ENCODE data around the gene TRAF3IP1. TPM values are rescaled to one million over a fixed set of nuclear protein-coding genes. Genes with fewer than 3 reads are reported as not detected.
"Not testable (repeated sequence)": the region's sequence is repeated elsewhere in the genome, so short reads cannot be mapped to it uniquely, and the experiment has no call there.

Gene TRAF3IP1
- total RNA-seq, 1 experiment from 2014 or later, result 8.2 TPM

DNA sequence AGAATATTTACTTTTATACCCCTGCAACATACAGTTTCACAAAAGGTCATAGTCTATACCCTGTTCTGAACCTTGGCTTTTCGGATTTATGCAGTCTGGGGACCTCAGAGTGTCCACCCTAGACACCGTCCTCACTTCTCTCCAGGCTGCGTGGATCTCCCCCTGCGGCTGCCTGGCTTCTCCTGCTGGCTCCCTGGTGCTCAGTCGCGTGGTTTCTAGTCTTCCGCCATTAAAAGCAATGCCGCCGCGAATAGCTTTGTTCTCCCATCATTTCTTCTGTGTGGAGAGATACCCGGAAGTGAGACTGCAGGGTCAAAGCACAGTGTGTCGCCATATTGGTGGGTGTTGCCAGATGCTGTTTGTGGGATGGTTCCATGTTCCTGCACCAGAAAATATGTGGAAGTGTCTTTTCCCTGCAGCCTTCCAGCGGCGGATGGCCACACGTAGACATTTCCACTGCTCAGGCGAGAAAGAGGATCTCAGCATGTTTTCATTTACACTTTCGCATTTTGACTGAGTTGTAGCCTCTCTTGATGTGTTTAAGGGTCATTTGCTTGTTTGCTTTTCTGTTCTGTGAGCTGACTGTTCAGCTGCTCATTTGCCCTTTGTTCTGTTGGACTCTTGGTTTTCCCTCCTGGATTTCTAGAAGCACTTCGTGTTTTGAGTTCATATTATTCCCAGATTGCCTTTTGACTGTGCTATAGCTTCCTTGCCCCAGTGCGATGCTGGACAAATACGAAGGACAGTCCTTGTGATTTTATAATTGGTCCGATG is 83.5 kb downstream of the TRAF3IP1 start:
- ChIA-PET CTCF (no interaction called here), POLR2A (ENCODE audit: unreplicated experiment) (no interaction called here)
- ATAC-seq (no peak), DNase-seq (no peak)
- no peaks in the 10 kb centered on the region for H3F3A ChIP-seq (ENCODE audit: low read length, unreplicated experiment)
- BruUV-seq (replicated peaks), result no TSS peak
- H3K9me2 ChIP-seq (replicated peaks; ENCODE audit: low read length), result no peaks in the 10 kb centered on the region
- no peak overlapping the region for H3K4me3 ChIP-seq (ENCODE audit: low read length)
- no peak overlapping the region for H3K4me2 ChIP-seq (ENCODE audit: low read length)
- H3K79me2 ChIP-seq (ENCODE audit: low read length), result no peaks in the 10 kb centered on the region
- no peak overlapping the region for H3K9ac ChIP-seq (ENCODE audit: low read length)
- H3K9me3 ChIP-seq (ENCODE audit: low read length), result no peaks in the 10 kb centered on the region
- H3K4me1 ChIP-seq (ENCODE audit: insufficient read depth, low read length), result no peaks in the 10 kb centered on the region
- no peaks in the 10 kb centered on the region for H4K20me1 ChIP-seq (ENCODE audit: low read length)
- TF ChIP-seq EZH2phosphoT487 (IDR thresholded peaks at IDR 0.05; ENCODE audit: borderline replicate concordance, low read length) (no peak), EZH2 (IDR thresholded peaks at IDR 0.05; ENCODE audit: low read length, unreplicated experiment) (no peak)
- TF ChIP-seq, protein P1, sequence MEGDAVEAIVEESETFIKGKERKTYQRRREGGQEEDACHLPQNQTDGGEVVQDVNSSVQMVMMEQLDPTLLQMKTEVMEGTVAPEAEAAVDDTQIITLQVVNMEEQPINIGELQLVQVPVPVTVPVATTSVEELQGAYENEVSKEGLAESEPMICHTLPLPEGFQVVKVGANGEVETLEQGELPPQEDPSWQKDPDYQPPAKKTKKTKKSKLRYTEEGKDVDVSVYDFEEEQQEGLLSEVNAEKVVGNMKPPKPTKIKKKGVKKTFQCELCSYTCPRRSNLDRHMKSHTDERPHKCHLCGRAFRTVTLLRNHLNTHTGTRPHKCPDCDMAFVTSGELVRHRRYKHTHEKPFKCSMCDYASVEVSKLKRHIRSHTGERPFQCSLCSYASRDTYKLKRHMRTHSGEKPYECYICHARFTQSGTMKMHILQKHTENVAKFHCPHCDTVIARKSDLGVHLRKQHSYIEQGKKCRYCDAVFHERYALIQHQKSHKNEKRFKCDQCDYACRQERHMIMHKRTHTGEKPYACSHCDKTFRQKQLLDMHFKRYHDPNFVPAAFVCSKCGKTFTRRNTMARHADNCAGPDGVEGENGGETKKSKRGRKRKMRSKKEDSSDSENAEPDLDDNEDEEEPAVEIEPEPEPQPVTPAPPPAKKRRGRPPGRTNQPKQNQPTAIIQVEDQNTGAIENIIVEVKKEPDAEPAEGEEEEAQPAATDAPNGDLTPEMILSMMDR (conservative IDR thresholded peaks at IDR 0.05; ENCODE audit: low read depth, low read length), result no peak
- intact Hi-C loops (cut with micrococcal nuclease), result no loop called here
- H3K36me3 ChIP-seq (ENCODE audit: low read depth, low read length), result no peaks in the 10 kb centered on the region
- H3K27me3 ChIP-seq (ENCODE audit: low read length), result no peaks in the 10 kb centered on the region
- no peak overlapping the region for H3K27ac ChIP-seq (ENCODE audit: low read length)
- H2AFZ ChIP-seq (ENCODE audit: low read length), result no peak overlapping the region

DNA sequence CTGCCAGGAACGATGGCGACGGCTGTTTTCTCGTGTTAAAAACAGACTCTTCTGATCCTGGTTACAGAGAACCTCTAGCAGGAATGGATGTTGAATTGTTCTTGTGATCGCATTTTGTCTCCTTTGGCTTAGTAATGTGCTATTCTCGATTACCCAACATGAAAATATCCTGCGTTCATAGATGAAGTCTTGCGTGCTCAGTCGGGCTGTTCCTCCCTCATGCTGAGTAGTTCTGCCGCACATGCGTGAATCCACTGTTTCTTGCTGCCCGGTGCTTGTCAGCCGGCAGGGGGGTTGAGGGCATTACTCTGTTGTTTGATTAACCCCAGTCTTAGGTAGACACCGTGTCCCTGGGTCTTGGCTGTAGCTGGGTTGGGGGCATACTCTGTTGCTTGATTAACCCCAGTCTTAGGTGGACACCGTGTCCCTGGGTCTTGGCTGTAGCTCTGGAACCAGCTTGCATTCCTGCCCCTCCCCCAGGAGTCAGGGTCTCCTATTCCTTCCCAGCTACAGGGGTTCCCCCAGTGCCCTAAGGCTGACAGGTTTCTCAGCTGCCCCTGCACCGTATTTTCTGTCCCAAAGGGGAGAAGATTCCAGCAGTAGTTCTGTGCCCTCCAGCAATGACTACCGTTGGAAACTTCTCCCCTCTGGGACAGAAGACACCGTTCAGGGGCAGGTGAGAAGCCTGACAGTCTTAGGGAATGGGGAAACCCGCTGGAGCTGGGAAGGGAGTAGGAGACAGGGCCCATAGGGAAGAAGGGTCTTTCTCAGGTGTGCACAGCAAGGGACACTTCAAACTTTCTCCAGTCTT is 84.3 kb downstream of the TRAF3IP1 start:
- Histone ChIP-seq H3F3A (ENCODE audit: low read length, unreplicated experiment) (no peaks in the 10 kb centered on the region), H3K36me3 (ENCODE audit: low read depth, low read length) (no peaks in the 10 kb centered on the region), H3K4me3 (ENCODE audit: low read length) (no peak overlapping the region), H3K9me2 (replicated peaks; ENCODE audit: low read length) (no peaks in the 10 kb centered on the region), H3K27me3 (ENCODE audit: low read length) (no peaks in the 10 kb centered on the region), H3K27ac (ENCODE audit: low read length) (no peak overlapping the region), H2AFZ (ENCODE audit: low read length) (no peak overlapping the region), H3K4me1 (ENCODE audit: insufficient read depth, low read length) (no peaks in the 10 kb centered on the region), H3K4me2 (ENCODE audit: low read length) (no peak overlapping the region), H4K20me1 (ENCODE audit: low read length) (no peaks in the 10 kb centered on the region), H3K9ac (ENCODE audit: low read length) (no peak overlapping the region), H3K79me2 (ENCODE audit: low read length) (no peaks in the 10 kb centered on the region), H3K9me3 (ENCODE audit: low read length) (no peaks in the 10 kb centered on the region)
- no peak for DNase-seq
- ChIA-PET CTCF (no interaction called here), POLR2A (ENCODE audit: unreplicated experiment) (no interaction called here)
- no TSS peak for BruUV-seq (replicated peaks)
- TF ChIP-seq EZH2 (IDR thresholded peaks at IDR 0.05; ENCODE audit: low read length, unreplicated experiment), result no peak
- TF ChIP-seq EZH2phosphoT487 (IDR thresholded peaks at IDR 0.05; ENCODE audit: borderline replicate concordance, low read length), result no peak
- TF ChIP-seq, protein P1 (conservative IDR thresholded peaks at IDR 0.05; ENCODE audit: low read depth, low read length), result no peak
- intact Hi-C loops (cut with micrococcal nuclease), result no loop called here
- ATAC-seq, result no peak

DNA sequence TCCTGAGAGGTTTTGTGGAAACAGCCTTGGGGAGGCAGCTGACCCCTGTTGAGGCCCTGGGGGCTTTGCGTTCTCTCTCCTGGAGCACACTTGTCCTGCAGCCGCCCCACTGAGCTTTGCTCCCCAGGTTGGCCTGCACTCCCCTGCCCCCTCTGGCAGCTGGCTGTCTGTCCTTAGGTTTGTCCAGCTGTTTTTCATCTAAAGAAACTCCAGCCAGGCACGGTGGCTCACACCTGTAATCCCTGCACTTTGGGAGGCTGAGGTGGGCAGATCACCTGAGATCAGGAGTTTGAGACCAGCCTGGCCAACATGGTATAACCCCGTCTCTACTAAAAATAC is 84.9 kb downstream of the TRAF3IP1 start:
- H3K27me3 ChIP-seq (ENCODE audit: low read length); CTCF ChIA-PET; H3K36me3 ChIP-seq (ENCODE audit: low read depth, low read length); POLR2A ChIA-PET (ENCODE audit: unreplicated experiment); H3K79me2 ChIP-seq (ENCODE audit: low read length); DNase-seq; H3K9me3 ChIP-seq (ENCODE audit: low read length); H3K4me3 ChIP-seq (ENCODE audit: low read length); H3K9ac ChIP-seq (ENCODE audit: low read length); H2AFZ ChIP-seq (ENCODE audit: low read length); BruUV-seq (replicated peaks); H3K27ac ChIP-seq (ENCODE audit: low read length); H3F3A ChIP-seq (ENCODE audit: low read length, unreplicated experiment); H3K4me1 ChIP-seq (ENCODE audit: insufficient read depth, low read length); H3K4me2 ChIP-seq (ENCODE audit: low read length); H3K9me2 ChIP-seq (replicated peaks; ENCODE audit: low read length); ATAC-seq; H4K20me1 ChIP-seq (ENCODE audit: low read length); intact Hi-C loops (cut with micrococcal nuclease): not testable (repeated sequence)
